Endothelial cell of umbilical vein (primary cell): ENCODE results near the gene SPDL1. TPM values are rescaled to one million over a fixed set of nuclear protein-coding genes. Genes with fewer than 3 reads are reported as not detected.

ENCODE experiments used
- BruUV-seq: library from RNA; stranded (reverse); fragments of 400-500 nt; replicated peaks from 2 replicates; lab custom pipeline; 2021; lab: Mats Ljungman, UMichigan
- CTCF ChIA-PET: fragments of 300-600, 350-600 bp; sonication (Branson Sonifier 250); formaldehyde crosslinking; loops from one replicate; lab custom pipeline; 2021; ENCODE audit warnings: antibody characterized with exemption, inconsistent platforms; lab: Charles Lee
- POLR2A ChIA-PET: fragments of 300-600, 350-600 bp; sonication (Branson Sonifier 250); formaldehyde crosslinking; loops from one replicate; lab custom pipeline; 2021; ENCODE audit warnings: antibody characterized with exemption, inconsistent platforms; lab: Charles Lee
- DNase-seq: peaks from one replicate; pipeline ENCODE4 v3.0.0-alpha.2; 2011; ENCODE audit warnings: low read depth, low spot score
- FAIRE-seq: peaks from 2 replicates; lab custom pipeline; 2011; peaks lifted over from hg19 to GRCh38; lab: Jason Lieb, UNC
- H2AFZ ChIP-seq: 2 replicates; pipeline ENCODE4 v1.6.0; 2012; ENCODE audit warnings: low read depth, low read length, control low read depth, inconsistent platforms
- H3K27ac ChIP-seq: 2 replicates; pipeline ENCODE4 v1.5.1; 2011; ENCODE audit warnings: low read depth, mild to moderate bottlenecking, control low read depth, low read length, moderate library complexity; ENCODE audit not compliant: insufficient read depth
- H3K27me3 ChIP-seq, 2 experiments: 2 replicates each; pipeline versions ENCODE4 v1.6.0 to v1.6.1; 2011; ENCODE audit warnings: low read length in 2 of 2, mixed read lengths in 1 of 2; ENCODE audit not compliant: control insufficient read depth in 2 of 2, insufficient read depth in 2 of 2
- H3K36me3 ChIP-seq, 2 experiments: 2 replicates in 1 of 2; 3 replicates in 1 of 2; pipeline ENCODE4 v1.5.1; 2011; ENCODE audit warnings: low read length in 2 of 2, mild to moderate bottlenecking in 1 of 2, moderate library complexity in 1 of 2; ENCODE audit not compliant: control insufficient read depth in 2 of 2, insufficient read depth in 2 of 2; ENCODE audit errors: extremely low read depth in 1 of 2
- H3K4me1 ChIP-seq: 3 replicates; pipeline ENCODE4 v1.5.1; 2011; ENCODE audit warnings: mild to moderate bottlenecking, low read length; ENCODE audit not compliant: control insufficient read depth, insufficient read depth; ENCODE audit errors: extremely low read depth
- H3K4me2 ChIP-seq: 2 replicates; pipeline ENCODE4 v1.6.1; 2011; ENCODE audit warnings: low read length, control low read depth, mixed read lengths; ENCODE audit not compliant: insufficient read depth
- H3K4me3 ChIP-seq, 3 experiments: fragments of 200-600 bp in 1 of 3; sonication (generic), shearing (Covaris generic) in 1 of 3; replicated peaks in 1 of 3; 2 replicates each; pipeline ENCODE4 v1.5.1; 2011 to 2016; ENCODE audit warnings: control low read depth in 3 of 3, low read length in 3 of 3, mild to moderate bottlenecking in 2 of 3, inconsistent platforms in 1 of 3, low read depth in 1 of 3, moderate library complexity in 1 of 3; ENCODE audit not compliant: insufficient read depth in 1 of 3
- H3K79me2 ChIP-seq: 2 replicates; pipeline ENCODE4 v1.6.0; 2012; ENCODE audit warnings: low read length, inconsistent platforms; ENCODE audit not compliant: control insufficient read depth, insufficient read depth
- H3K9ac ChIP-seq: replicated peaks from 2 replicates; pipeline ENCODE3; 2011; ENCODE audit warnings: low read length, control low read depth; ENCODE audit not compliant: insufficient read depth; ENCODE audit errors: extremely low read depth
- H3K9me1 ChIP-seq: replicated peaks from 3 replicates; pipeline ENCODE4 v1.6.0; 2011; ENCODE audit warnings: mild to moderate bottlenecking, low read length; ENCODE audit not compliant: control insufficient read depth, insufficient read depth; ENCODE audit errors: extremely low read depth
- H3K9me3 ChIP-seq: replicated peaks from 2 replicates; pipeline ENCODE4 v1.5.1; 2012; ENCODE audit warnings: low read length, inconsistent platforms; ENCODE audit not compliant: control insufficient read depth, insufficient read depth
- H4K20me1 ChIP-seq: replicated peaks from 2 replicates; pipeline ENCODE3; 2011; ENCODE audit warnings: mild to moderate bottlenecking, low read length; ENCODE audit not compliant: control insufficient read depth, insufficient read depth; ENCODE audit errors: extremely low read depth
- CTCF ChIP-seq, 2 donors: IDR thresholded peaks; 1 replicate in 1 of 2; 2 replicates in 1 of 2; pipeline ENCODE4 v1.5.1; 2011; ENCODE audit warnings: low read length in 2 of 2, mild to moderate bottlenecking in 2 of 2, moderate library complexity in 2 of 2, control low read depth in 1 of 2, inconsistent platforms in 1 of 2, low read depth in 1 of 2; ENCODE audit not compliant: insufficient read depth in 1 of 2; ENCODE audit errors: extremely low read depth in 1 of 2
- EZH2 ChIP-seq: IDR thresholded peaks from 2 replicates; pipeline ENCODE4 v1.6.1; 2012; ENCODE audit warnings: borderline replicate concordance, low read depth, mild to moderate bottlenecking, moderate library complexity, low read length, inconsistent platforms; ENCODE audit not compliant: severe bottlenecking
- FOS ChIP-seq: IDR thresholded peaks from 2 replicates; pipeline ENCODE4 v1.6.1; 2011; ENCODE audit warnings: mild to moderate bottlenecking, low read length, moderate library complexity, borderline replicate concordance; ENCODE audit not compliant: insufficient read depth
- GATA2 ChIP-seq: IDR thresholded peaks from 2 replicates; pipeline ENCODE4 v1.7.0; 2011; ENCODE audit warnings: low read depth, mild to moderate bottlenecking, moderate library complexity, mixed read lengths, low read length; ENCODE audit not compliant: insufficient read length, insufficient read depth
- JUN ChIP-seq: IDR thresholded peaks from 2 replicates; pipeline ENCODE4 v1.6.1; 2011; ENCODE audit warnings: borderline replicate concordance, low read depth; ENCODE audit not compliant: insufficient read length, insufficient read depth
- MAX ChIP-seq: IDR thresholded peaks from 2 replicates; pipeline ENCODE4 v1.6.1; 2011; ENCODE audit not compliant: insufficient read depth, insufficient read length
- MYC ChIP-seq: IDR thresholded peaks from one replicate; pipeline ENCODE4 v1.6.1; 2011; ENCODE audit warnings: mild to moderate bottlenecking, low read depth, low read length
- POLR2A ChIP-seq: IDR thresholded peaks from 2 replicates; pipeline ENCODE4 v1.6.1; 2012; ENCODE audit warnings: low read depth, mild to moderate bottlenecking, control low read depth, low read length
- POLR2AphosphoS5 ChIP-seq: IDR thresholded peaks from 2 replicates; pipeline ENCODE4 v1.6.1; 2012; ENCODE audit warnings: low read depth, mild to moderate bottlenecking, control low read depth, low read length, moderate library complexity; ENCODE audit not compliant: insufficient read depth
- dilution Hi-C: fragments of 300-500 bp; cut with MboI; formaldehyde crosslinking; loops from one replicate; pipeline ENCODE4 v1.15.0; 2019; ENCODE audit warnings: low sequenced_read_pairs; ENCODE audit not compliant: extremely low pct_ligation_motif_present
- intact Hi-C: fragments of 100-400 bp; cut with micrococcal nuclease; formaldehyde crosslinking; loops from one replicate; pipeline ENCODE4 v1.10.0; 2022
- polyA plus RNA-seq, 4 experiments: library from polyadenylated mRNA; depleted of rRNA in 3 of 4; stranded (reverse) in 3 of 4; unstranded in 1 of 4; fragments of >200 nt; gene quantifications; 2 replicates each; pipeline versions ENCODE4 v1.2.1 to v1.2.3, GENCODE V29; 2011 to 2012; ENCODE audit warnings: missing spikeins in 1 of 4
- total RNA-seq: library from RNA; stranded (reverse); gene quantifications from 2 replicates; pipeline ENCODE4 v1.2.3, GENCODE V29; 2021

The SPDL1 gene
- total and polyA plus RNA-seq, 2 donors (not counting 3 experiments of a cell fraction or from before 2014, with no cell fraction given) = 19.7 to 51.8 TPM

- no TSS peak for BruUV-seq
- Histone ChIP-seq H4K20me1 (no peaks in the 10 kb centered on the region), H3K9me1 (no peaks in the 10 kb centered on the region), H2AFZ (no peak overlapping the region), H3K9ac (no peak overlapping the region), H3K27me3 (no peaks in the 10 kb centered on the region), H3K27ac (no peak overlapping the region), H3K4me1 (no peaks in the 10 kb centered on the region), H3K36me3 (peaks cover 0 to 4% of the 10 kb centered on the region in 2 experiments), H3K9me3 (no peaks in the 10 kb centered on the region), H3K4me2 (no peak overlapping the region), H3K79me2 (no peaks in the 10 kb centered on the region), H3K4me3 (no peak overlapping the region)
- FAIRE-seq (no peak), DNase-seq (no peak)
- dilution Hi-C loops = no loop called here
- intact Hi-C loops = no loop called here
- POLR2A ChIA-PET = no interaction called here
- CTCF ChIA-PET = interaction anchor here (1.4 kb wide), 1 partner anchor 19 kb away, joined by 4 read pairs; no protein-coding TSS in a partner anchor
- TF ChIP-seq POLR2AphosphoS5 (no peak), JUN (no peak), MYC (no peak), CTCF (IDR thresholded peaks at IDR 0.05; ENCODE audit: extremely low read depth in 1 of 2, insufficient read depth in 1 of 2, low read depth in 1 of 2, low read length in 2 of 2) (no peak), MAX (no peak), FOS (no peak), POLR2A (no peak), EZH2 (no peak), GATA2 (no peak)
These were observed 24.3 kb downstream of the SPDL1 start for GRCh38 chr5:169607882-169608281.
